Middle frontal gyrus (tissue), 1 donor: ENCODE data around the gene ADAMTS14.

Source experiments
- DNase-seq: peaks from one replicate; pipeline ENCODE4 v3.0.0-alpha.2; 2015; ENCODE audit warnings: low spot score; ENCODE audit errors: extremely low spot score

Gene ADAMTS14

DNA sequence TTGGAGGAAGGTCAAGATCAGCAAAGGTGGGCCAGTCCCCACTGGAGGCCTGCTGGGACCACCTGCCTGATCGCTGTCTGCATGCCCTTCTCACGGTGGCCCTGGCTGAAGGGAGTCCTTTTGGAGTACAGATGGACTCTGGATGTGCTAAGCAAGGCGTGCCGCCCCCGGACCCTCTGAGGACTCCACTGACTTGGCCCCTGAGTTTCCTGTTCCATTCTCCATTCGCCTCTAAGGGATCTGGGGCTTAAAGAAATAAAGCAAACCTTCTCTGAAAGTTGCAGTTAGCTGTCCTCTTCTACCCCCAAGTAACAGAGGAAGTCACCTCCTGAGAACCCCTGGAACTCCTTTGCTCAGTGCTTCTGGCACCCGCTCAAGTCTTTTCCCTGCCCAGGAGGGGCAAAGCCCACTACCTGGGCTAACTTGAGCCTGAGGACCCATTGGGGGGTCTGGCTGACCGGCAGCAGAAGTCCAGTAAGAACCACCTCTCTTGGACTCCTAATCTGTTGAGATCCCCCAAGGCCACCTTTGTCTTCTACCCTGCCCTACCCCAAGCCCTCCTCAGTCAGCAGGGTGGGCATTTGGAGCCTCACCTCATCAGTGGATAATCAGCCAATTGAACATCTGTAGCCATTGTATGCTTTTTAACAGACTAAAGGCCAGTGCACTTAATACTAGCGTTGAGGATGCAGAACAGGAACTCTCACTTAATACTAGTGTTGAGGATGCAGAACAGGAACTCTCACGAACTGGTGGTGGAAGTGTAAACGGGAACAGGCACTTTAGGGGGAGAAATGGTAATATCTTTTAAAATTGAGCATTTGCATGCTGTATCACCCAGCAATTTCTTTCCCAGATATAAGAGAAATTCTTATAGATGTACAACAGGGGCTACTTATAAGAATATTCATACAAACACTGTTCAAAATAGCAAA, 110.7 kb downstream of the ADAMTS14 start:
- DNase-seq = no peak

DNA sequence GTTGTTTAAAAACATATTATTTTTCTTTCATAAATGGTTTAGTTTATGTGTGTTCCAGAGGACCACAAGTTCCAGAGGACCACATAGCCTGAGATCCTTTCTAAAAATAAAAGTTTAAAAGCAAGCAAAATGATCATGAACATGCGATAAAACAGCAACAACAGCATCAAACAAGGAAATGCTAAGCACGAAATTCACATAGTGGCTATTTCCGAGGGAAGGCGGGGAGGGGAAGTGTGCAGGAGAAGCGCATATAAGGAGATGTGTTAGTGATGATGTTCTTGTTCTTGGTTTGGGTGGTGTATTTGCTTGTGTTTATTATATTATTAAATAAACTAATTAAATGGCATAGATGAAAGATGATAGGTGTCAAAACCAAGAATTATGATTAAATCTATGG, 111.7 kb downstream of the ADAMTS14 start:
- DNase-seq = no peak

DNA sequence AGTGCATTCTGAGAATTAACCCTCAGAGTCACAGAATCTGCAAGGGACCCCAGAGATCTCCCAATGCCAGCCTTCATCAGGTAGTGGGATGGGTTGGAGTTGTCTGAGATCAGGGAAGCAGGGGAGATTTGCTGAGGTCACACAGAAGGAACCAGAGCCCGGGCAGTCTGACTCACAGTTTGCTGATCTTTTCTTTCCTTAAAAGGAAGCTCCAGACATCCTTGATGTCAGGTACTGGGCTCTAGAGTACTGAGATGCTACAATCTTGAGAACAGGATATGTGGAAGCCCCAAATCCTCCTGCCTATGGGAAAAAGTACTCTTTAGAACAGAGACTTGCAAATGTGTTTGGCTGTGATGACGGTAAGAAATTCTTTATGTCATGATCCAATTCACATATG, 112.2 kb downstream of the ADAMTS14 start:
- no peak for DNase-seq

DNA sequence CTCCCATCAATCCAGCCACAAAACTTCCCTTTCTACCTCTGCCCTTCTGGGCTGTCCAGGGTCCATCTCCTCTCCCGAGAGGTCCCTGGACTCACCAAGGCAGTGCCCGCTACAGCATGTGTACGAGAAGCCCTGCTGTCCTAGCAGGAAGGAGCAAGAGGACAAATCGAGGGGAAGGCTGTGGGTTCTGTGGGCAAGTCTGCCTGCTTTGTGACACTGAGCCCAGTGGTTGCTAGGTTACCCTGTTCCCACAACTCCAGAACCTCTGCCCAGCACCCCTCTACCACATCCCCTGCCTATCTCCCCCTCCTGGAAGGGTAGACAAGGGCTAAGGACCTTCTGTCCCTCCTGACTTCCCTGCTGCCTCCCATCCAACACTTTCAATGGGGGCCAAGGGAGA, 112.9 kb downstream of the ADAMTS14 start, which contains the start of gene TBATA:
TBATA (minus strand) TSS at position 188 of the 400 bp plus-strand sequence. CDS start 1,998 bp downstream, outside the sequence.
- DNase-seq = no peak

DNA sequence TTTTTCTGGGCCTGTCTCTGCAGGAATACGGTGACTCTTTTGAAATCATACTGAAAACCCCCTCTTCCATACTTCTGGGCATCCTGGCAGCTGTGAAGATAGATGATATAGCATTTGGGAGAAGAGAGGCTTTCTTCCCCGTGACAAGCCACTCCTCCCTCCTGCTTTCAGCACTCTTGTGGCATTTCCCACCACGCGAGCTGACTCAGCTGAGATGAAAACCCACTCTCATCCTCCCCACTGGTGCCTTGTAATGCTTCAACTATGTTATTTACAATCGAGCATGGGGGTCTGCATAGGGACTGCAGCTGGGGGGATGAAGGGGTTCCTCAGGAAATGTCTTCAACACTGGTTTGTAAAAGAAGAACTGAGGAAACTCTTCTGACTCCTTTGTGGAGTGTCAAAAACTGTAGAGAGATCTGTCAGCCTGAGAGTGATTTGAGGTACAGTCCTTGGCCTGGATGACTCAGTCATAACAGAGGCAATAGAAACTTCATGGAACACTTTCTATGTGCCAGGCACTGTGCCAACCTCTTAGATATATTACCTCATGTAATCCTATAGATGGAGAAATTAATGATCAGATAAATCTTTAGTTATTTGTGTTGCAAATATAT, 114.6 kb downstream of the ADAMTS14 start:
- no peak for DNase-seq

DNA sequence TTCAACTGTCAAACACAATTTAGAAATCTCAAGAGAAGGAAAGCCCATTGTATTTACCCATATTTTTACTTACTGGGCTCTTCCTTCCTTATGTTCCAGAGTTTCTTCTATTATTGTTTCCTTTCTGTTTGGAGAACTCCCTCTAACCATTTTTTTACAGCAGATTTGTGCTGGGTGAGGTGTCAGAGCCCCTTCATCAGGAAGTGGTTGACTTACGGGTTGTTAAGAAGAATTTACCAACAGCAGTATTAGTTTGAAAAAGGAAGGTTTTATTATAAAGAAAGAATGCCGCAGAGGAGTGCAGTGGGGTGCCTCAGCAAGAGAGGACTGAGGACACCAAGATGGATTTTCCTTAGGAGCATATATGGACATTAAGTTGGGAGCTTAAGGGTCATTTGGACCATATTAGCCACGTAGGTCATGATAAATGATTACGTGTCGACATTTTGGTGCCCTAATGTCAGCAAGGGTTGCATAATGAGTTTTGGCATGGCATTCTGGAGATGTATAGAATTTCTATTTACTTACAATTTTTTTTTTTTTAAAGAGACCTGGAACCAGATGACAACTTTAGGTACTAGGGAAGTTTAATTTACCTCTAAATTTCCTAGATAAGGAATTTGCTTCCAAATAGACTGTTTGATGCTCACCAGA, 119.2 kb downstream of the ADAMTS14 start:
- no peak for DNase-seq

DNA sequence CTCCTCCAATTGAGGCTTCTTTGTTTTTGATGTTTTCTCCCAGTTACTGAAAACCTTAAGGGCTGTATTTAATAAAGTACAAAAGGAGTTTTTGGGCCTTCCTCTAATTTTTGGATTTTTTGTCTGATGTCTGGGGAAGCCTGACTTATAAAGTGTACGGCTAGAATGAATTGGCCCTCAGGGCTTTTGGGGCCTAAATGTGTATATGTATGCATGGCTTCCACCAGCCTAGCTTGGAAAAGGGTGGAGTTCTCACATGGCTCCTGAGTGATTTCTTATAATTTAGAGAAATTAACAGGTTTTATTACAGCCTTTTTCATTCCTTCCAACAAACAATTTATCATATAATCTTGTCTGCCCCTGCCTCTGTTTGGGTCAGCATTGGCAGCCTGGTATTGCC, 123.3 kb downstream of the ADAMTS14 start:
- no peak for DNase-seq

DNA sequence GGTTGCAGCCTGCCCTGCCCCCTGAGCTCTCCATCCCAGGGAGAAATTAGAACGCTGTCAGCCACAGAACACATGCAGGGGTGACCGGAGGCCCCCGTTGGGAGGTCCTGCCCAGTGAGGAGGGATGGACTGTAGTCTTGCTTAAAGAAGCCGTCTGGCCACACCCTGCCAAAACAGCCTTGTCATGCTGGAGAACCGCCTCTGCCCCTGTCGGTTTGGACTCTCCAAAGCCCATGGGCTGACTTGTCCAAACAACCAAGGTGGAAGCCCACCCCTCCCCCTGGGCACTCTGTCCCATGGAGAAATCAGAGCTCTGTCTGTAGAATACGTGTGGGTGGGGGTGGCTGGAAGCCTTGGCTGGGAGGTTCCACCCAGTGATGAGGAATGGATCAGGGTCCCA, 125.5 kb downstream of the ADAMTS14 start:
- DNase-seq = no peak

DNA sequence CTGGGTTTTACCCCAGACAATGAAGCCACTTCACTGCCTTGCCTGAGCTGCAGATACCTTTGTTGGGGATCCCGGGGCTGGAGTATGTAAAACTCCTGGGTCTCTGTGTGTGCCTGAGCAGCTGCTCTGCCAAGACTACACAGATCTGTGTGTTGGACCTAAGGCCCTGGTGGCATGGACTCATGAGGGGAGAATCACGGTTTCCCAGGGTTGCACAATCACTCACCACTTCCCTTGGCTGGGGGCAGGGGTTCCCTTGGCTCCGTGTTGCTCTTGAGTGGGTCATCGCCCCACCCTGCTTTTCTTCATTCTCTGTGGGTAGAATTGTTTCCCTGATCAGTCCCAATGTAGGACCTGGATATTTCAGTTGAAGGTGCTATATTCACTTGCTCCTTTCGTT, 126.8 kb downstream of the ADAMTS14 start:
- DNase-seq = no peak

DNA sequence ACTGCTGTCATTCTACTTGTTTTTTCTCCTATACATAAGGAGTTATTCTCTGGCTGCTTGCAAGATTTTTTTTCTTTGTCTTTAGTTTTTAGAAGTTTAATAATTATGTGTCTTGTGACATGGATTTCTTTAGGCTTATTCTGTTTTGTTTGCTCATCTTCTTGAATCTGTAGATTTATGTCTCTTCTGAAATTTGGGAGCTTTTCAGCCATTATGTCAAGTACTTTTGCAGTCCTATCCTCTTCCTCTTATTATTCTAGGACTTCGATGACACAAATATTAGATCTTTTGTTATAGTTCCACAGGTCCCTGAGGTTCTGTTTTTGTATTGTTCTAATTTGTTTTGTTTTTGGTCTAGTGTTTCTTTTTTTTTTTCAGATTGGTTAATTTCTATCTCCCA, 129.5 kb downstream of the ADAMTS14 start:
- DNase-seq = no peak

DNA sequence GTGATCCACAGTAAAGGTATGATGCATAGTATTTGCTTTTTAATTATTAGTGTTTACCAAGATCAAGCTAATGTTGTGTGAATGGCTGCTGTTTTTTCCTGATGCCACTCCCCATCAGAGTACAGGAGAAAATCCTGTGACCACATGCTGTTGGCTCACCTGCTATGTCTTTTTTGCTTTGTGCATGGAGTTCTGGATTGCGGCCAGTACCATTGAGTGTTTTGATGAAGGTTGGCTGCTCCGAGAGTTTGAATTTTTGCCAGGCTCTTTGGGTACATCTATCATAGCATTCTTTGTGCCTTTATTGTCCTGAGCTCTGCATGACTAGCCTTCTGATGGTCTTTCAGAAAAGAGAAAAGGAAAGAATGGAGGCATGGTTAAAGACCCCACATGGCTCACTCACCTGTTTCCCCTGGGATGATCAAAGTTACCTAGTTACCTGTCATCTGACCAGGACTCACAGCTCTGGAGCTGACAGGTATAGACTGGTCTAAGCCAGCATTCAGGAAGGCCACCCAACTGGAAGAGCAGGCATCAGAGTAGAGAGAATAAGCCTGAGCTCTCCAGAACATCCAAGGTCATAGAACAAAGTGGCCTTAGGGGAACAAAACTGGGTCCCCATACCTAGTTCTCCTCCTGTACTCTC, 131.6 kb downstream of the ADAMTS14 start:
- DNase-seq = no peak

DNA sequence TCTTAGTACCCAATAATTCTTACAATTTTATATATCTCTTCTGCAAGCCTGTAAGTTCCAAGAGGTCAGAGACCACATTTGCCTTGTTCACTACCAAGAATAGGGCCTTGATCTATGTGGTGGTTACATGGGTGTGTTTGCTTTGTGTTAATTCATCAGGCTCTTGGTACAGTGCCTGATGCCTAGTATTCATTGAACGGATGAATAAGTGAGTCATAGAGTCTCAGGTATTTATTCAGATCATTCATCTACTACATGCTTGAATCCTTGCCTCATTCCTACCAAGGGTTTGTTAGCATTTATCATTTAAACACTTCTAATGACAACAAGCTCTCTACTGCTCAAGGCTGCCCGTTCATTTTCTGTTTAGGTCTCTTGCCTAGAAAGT, 132.1 kb downstream of the ADAMTS14 start:
- no peak for DNase-seq

DNA sequence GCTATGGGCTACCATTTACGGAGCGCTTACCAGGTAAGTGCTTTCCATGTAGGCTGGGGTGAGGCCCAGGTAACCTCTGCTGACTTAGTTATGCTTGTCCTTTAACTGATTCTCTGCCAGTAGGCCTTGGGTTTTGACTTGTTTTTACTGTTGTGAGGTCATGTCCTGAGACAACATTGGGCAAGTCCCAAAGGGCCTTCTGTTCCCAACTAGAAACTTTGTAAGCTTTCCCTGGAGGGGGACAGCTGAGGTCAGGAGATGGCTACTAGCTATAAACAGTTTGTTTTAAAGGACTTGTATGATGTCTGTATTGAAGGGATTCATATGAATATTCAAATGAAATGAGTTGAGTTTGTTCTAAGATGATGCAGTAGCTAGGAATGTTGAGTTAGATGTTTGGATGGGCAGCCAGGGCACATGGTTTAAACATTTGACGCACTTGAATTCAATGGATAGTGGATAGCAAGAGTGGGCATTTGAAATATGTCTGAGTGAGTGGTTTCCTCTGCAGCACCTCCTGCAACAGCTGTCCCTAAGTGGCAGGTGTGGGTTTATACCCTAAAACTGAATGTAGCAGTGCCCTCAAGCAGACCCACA, 133.4 kb downstream of the ADAMTS14 start:
- DNase-seq = no peak

DNA sequence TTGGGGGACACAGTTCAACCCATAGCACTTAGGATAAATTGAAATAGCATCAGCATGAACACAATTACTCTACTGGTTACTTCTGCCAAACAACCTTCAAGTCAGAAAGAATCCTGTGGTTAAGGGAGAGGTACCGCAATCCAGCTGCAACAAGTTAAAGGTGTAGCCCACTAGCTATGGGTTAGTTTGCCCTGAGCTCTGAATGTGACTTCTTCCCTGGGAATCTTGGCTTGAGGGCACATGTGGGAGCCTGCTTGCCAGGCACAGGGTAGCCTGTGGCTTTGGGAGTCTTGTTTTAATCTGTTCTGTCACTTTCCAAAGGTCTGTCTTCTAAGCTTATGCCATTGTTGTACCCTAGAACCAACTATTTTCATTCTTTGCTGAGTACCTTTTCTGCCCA, 134.5 kb downstream of the ADAMTS14 start:
- DNase-seq = no peak

DNA sequence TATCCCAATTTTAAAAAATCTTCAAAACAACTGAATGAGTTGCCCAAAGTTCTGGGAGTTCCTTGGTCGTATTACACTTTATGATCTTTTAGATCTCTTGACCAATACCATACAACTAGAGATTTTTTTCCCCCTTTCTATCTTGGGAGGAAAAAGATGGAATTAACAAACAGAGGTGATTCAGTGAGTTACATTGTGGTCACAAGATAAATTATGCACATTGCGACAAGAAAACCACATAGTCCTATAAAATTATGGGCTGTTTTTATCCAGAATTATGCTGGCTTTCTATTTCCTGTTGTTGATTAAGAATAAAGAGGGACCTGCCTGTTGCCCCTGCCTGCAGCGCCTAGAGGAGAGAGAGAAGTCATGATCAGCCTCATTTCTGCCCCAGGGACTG, 135.2 kb downstream of the ADAMTS14 start:
- DNase-seq = no peak

DNA sequence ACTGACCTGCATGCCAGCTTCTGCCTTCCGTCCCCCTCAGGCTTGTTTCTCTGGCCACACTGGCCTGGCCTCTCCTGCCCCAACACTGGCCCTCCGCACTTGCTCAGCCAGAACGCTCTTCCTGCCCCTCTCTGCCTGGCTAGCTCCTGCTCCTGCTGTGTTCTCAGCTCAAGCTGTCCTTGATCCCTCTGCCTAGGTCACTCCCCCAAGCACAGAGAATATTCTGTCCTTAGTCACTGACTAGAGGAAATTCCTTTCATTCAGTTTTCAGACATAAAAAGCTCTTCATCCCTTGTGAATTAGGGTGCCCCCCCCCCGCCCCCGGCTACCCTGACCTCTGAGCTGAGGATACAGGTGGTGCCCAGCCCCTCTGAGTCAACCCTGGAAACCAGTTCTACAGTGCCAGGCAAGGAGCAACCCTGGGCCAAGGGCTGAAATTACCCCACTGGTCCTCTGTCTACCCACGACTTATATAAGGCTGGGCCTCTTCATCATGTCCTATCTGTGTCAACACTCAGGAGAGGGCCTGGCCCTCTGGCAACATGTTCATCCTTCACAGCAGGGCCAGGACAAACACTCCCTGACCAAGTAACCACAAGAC, 136.8 kb downstream of the ADAMTS14 start:
- DNase-seq = no peak

DNA sequence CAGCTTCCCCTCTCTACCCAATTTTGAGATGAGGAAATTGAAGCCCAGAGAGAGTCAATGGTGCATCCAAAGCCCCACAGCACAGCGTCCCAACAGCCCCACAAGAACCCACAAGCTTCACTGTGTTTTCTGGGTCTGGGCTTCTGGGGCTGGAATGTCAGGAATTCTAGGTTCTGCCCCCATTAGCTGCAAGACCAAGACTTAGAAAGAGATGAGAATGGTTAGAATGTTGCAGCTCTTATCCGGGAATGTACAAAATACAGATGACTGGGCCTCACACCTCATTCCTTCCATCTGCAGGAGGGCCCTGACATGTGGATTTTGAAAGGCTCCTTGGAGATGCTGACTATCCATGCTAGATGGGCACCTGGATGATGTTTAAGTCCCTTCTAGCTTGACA, 137.4 kb downstream of the ADAMTS14 start:
- DNase-seq = no peak

DNA sequence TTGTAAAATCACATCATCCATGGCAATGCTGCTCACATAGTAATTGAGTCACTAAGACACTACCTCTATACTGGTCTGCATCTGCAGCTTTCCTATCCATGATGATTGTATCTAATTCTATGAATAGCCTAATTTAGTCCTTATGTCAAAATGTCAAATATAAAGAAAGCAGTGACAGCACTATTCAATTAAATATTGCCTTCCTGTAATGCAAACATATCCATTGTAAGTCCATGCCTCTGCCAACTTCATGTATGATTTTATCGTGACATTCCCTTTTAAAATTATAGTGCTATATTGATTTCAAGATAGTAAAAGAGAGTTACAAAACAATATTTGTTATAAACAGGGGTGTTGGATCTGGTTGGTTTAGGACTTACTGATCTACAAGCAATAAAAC, 138.7 kb downstream of the ADAMTS14 start:
- no peak for DNase-seq

DNA sequence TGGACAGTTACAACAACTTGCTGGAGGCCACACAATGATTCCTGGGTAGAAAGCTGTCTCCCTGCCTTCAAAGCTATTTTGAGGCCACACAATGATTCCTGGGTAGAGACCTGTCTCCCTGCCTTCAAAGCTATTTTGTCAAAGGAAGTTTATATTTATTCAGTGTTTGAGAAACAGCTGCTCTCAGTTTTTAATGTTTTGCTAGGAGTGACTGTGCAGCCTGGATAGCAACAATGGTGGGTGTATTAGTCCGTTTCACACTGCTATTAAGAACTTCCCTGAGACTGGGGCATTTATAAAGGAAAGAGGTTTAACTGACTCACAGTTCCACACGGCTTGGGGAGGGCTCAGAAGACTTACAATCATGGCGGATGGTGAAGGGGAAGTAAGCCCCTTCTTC, 139.6 kb downstream of the ADAMTS14 start:
- no peak for DNase-seq
